HG02943 (cell line): ENCODE measurements around the gene MPP2.
"Not testable (repeated sequence)": the region's sequence is repeated elsewhere in the genome, so short reads cannot be mapped to it uniquely, and the experiment has no call there.

Source experiments
- ATAC-seq: cut with Tn5 transposase; IDR thresholded peaks from one replicate; pipeline ENCODE4 v1.9.1; 2021; ENCODE audit warnings: mild to moderate bottlenecking, low read depth, moderate library complexity; ENCODE audit not compliant: unreplicated experiment

MPP2 gene

DNA sequence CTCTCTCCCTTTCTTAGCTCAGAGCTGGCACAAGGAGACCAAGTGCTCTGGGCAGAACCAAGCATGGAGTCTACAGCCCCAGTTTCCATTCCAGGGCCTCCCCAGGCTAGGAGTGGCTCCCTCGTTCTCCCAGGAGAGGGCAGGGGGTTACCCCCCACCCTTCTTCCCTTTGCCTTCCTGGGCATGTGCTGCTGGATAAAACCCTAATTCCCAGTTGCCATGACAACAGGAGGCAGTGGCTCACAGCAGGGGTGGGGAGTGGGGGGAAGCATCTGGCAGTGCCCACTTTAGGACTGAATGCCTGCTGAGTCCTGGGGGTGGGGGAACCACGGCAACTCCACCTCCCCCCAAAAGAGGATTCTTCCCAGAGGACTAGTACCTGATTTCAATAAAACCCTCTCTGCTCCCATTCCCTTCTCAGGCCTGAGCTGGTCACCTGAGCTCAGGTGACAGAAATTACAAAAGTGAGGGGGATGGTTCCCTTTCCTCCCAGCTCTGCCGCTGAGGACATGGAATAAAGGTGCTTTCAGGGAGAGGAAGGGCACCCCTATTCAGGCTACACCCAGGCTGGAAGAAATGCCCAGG, 1.8 kb downstream of the MPP2 start:
- ATAC-seq: no peak

- no peak for ATAC-seq
Measured at GRCh38 chr17:43901861-43902589, 5.3 kb downstream of the MPP2 start.

DNA sequence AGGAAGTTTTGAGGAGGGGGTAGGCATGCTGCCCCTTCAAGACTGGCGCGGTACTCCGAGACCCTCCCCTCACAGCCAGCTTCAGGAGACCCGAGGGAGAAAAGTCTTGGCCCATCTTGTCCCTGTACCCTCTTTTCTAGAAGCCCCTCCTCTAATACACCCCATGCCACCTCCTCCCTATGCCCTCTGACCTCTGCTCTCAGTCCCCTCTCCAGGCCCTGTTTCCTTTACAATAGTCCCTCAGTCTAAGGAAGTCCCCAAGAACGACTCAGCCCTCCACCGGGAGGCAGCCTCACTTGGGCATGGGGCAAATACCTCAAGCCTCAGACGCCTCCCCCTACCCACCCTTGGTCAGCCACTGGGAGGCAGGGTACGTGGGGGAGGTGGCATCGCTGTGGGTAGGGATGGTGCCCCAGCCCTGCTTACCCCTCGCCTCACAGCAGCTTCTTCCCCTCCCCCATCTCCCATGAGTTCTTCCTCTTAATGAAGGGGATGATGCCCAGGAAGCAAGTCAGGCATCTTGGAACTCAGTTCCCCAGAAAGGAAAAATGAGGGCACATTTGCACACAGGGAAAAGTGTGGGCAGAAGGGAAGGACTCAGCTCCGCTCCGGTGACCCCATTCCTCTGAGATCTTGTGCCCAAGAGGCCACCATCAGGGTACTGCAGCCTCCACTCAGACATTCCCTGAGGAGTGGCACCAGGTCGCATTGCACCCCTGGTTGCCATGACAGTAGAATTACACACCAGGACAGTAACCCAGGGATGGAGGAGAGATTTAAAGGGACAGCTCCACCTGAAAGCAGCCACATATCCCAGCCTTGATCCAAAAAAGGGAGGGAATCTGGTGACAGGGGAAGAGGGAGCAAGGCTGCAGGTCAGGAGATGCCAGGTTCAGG, 6.2 kb downstream of the MPP2 start:
- ATAC-seq: no peak

DNA sequence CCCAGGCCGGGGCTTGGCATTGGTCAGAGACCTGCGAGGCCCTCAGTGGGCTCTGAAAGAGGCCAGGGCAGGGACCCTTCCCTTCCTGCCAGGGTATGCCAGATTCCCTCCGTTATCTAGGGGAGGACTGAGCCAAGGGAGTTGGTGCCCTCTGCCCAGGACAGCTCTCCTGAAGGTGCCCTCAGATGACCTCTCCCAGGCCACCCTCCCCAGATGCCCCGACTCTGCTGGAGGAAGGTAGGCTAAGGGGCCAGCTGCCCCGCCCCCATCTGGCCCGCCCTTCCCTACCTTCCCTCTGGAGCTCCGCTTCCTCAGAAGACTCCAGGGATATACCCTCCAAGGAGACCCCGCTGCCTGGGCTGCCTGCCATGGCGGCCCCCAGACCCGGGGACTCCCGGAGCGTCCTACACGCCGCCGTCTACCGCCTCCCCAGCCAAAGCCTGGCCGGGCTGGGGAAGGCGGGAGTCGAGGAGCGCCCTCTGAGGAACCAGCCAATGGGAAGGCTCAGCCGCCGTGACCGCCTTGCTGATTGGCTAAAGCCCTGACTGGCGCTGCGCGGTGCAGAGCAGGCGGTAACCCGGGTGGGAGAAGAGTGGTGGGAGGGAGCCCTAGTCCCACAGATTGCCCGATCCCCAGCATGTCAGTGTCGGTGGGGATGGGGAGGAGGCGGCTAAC, 7.0 kb downstream of the MPP2 start:
- no peak for ATAC-seq

DNA sequence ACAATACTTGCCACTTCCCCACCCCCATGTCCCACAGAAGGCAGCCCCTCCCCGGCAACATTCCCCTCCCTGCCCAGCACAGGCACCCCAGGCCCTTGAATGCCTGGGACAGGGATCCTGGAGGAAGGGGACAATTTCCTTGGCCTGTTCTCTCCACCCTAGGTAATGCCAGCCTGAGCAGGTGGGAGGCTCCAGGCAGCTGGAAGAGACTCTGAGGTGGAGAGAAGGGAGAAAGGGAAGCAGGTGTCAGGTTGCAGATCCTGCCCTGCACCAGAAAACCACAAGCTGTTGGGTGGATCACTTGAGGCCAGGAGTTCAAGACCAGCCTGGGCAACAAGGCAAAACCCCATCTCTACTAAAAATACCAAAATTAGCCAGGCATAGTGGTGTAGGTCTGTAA, 8.9 kb downstream of the MPP2 start:
- no peak for ATAC-seq

DNA sequence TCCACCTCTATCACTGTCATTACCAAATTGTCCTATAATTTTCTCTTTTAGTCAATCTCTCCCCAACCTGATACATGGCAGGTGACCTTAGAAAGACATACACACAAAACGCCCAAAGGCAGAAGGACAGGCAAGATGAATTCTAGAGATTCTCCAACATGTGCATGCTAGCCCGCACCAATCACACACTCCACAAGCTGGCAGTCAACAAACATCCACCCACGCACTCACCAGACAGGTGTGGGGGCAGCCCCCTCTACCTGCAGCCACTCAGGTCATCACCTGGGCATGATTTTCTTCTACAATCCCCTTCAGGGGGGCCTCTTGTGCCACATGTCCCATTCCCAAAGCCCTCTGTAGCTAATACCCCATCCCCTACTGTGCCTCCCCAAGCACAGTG, 9.5 kb downstream of the MPP2 start:
- no peak for ATAC-seq

DNA sequence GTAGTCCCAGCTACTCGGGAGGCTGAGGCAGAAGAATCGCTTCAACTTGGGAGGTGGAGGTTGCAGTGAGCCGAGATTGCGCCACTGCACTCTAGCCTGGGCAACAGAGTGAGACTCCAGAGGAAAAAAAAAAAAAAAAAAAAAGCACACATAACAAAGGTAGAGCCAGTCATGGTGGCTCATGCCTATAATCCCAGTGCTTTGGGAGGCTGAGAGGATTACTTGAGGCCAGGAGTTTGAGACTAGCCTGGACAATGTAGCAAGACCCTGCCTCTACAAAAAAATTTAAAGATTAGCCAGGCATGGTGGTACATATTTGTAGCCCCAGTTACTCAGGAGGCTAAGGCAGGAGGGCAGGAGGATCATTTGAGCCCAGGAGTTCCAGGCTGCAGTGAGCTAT, 12.8 kb downstream of the MPP2 start:
- ATAC-seq: not testable (repeated sequence)

DNA sequence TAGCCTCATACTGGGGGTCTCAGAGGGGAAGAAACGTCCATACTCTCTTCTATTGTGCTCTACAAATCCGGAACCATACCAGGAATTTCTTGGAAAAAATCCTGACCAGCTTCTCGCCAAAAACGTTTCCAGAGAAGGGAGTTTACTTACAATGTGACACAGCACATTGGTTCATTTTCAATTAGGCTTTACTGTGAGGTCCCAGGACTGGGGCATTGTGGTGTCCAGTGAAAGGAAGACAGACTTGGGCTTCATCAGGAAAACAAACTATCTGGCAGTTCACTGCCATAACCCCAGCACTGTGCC, 14.7 kb downstream of the MPP2 start:
- ATAC-seq: no peak

- ATAC-seq: no peak
Measured at GRCh38 chr17:43891851-43892646, 15.3 kb downstream of the MPP2 start.

- ATAC-seq: no peak
Measured at GRCh38 chr17:43890240-43890639, 17.1 kb downstream of the MPP2 start.

GRCh38 chr17:43888548-43888947, 18.8 kb downstream of the MPP2 start:
- no peak for ATAC-seq

DNA sequence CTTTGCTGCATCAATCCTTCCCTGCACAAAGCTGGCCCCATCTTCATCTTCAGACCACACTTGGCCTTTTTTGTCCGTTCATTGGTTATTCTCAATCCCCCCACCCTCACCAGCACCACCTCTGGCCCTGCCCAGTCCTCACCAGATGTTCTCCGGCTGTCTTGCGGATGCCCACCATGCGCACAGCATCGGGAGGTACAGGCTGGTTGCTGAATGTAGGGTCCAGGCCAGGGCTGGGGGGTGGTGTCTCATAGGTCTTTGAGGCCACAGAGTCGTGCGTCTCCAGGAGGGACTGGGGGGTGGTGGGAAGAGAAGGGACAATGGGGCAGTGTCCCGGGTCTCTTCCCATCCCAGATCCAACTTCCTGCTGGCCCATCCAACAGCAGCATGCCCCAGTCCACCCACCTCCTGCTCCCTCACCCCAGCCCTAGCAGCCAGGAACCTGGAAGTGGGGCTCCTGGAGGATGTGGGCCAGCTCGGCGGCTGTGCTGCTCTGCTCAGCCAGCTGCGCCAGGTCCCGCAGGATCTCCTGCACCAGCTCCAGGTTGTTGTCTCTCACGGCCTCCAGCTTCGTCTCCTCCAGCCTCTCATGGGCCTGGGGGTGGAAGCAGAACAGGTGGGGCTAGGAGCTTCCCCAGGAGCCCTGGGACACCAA, 24.4 kb downstream of the MPP2 start:
- ATAC-seq: no peak

DNA sequence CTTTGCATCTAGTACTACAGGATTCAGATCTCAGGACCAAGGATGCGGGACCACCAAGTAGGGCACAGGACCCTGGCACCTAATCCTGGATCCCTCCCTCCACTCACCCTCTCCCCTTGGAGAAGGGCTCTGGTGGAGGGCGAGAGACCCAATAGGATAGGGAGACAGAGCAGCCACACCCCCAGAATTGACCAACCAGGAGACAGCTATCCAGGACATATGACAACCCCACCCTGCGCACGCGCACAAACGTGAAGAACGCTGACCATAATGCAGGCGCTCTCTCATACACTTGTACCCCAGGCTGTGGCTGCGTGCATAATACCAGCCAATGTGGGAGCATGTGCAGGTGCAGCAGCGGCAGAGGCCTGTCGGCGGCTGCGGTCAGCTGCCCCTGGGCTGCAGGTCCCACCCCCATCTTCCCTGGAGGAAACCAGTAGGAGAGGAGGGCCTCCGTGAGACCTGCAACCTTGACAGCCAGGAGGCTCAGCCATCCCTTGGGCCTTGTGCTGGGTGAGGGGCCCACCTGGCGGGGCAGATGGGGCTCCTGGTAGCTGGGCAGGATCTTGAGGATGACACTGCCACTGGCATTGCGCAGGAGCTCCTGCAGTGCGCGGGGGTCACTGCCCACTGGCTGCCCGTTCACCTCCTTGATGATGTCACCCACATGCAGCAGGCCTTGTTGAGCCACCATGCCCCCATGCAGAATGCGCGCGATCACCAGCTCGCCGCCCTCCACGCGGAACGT, 25.4 kb downstream of the MPP2 start:
- no peak for ATAC-seq

GRCh38 chr17:43881181-43881580, 26.2 kb downstream of the MPP2 start:
- no peak for ATAC-seq

- no peak for ATAC-seq
Measured at GRCh38 chr17:43880420-43880991, 26.8 kb downstream of the MPP2 start.

DNA sequence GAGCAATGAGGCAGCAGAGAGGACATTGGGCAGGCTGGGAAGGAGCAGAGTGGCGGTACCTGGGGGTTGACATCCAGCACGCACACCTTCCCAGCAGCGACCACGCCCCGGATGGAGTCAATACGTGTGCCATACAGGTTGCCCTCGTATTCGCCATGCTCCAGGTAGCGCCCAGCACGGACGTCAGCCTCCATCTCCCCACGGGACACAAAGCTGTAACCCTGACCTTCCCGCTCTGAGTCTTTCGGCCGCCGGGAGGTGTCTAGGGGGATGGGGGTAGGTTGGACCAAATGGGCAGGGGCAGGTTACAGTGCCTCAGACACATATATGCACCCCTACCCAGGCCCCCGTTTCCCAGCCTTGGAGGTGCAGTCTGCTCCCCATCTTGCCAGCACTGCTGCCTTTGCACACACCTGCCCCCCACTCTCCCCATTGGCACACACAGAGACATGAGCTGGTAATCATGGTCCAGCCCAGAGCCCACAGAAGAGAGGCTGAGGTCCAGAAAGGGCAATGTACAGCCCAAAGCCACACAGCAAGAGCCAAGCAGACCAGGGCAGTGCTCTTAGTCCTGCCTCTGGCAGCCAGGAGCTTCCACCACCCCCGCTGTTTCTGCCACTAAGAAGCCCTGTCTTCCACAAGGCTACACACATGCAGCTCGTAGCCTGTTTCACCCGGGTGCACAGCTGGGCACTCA, 27.5 kb downstream of the MPP2 start:
- no peak for ATAC-seq

DNA sequence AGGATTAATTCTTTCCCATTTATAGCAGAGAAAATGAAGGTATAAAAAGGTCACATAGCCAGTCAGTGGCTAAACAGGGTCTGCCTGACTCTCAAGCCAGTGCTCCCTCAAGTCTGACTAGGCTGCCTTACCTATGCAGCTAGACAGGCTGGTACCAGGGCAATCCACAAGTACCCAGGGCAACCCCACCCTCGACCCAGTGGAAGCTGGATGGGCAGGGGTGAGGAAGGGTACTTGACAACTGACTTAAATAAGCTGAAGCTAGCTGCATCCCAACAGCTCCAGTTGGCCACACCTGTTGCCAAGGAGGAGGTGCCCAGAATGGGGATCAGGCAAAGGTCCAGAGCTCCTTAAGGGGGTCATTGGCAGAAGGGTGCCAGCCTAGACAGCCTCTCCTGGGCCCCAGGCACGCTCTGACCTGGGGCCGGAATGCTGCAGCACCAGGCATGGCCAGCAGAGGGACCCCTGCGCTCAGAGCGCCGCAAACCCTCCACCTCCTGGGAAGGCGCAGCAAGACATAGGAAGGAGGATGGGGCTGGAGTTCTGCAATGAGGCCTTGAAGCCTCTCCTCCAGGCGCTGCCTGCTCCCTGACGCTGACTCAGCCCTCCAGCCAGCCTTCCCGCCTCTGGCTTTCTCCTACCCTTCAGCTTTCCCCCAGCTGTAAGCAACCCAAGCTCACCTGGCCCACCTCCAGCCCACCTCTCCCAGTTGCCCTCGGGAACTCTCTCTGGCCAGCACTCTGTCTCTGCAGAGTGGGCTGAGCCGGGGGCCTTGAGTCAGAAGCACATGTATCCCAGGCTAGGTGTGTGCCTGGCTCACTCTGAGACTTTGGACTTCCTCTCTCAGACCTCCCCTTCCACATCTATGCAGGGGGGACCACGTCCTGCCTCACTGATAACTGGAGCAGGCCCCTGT, 28.8 kb downstream of the MPP2 start:
- no peak for ATAC-seq
